Stimulated activated CD4-positive, alpha-beta T cell treated with anti-CD3 and anti-CD28 coated beads, Interleukin-15, amount 100 ng/mL, for 24 hours (primary cell): ENCODE results near the gene CCN5.

Experiments
- DNase-seq: peaks from one replicate; pipeline ENCODE4 v3.0.0-alpha.2; 2020

The CCN5 gene

DNA sequence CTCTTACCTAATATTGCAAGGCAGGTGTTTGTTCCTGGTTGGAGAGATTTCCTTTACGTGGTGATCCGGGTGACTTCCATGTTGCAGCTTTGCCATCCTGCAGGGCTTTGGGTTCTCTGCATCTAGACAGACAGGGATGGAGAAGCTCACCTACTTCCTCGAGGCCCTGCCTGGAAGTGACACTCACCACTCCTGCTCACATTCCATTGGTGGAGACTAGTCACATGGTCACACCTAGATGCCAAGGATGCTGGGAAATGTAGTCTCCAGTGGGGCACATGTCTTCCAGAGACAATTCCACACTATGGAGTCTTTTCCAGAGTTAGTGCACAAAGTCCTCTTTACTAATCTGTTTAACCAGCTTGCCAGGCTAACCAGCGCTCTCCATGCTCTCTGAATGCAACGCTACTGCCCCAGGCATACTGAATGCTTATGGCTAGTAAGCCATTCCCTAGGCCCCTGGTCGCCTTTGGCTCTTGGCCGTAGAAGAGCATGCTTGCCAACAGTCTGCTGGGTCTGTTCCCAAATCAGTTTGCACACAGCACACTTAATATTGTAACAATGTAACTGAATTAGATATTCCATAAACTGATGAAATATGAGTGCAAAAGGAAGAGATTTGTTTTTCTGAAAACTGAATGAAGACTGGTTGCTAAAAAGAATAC is 23.8 kb downstream of the CCN5 start:
- DNase-seq = peak; percentile 63

DNA sequence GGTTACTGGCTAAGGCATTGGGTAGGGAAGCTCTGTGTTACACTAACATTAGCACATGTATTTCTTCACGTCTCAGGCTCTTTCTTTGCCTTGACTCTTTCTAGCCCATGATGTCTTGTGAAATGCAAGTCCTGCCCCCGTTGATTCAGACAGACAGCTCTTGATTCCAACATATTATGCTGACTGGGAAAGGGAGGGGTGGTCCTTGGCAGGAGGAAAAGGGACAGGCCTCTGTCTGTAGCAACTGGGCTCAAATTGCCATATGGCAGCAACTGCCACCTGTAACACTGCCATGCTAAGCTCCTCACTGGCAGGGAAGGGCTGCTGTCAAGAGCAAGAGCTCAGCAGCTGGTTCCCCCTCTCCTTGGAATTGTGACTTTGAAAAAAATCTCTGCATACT is 24.8 kb downstream of the CCN5 start:
- no peak for DNase-seq

DNA sequence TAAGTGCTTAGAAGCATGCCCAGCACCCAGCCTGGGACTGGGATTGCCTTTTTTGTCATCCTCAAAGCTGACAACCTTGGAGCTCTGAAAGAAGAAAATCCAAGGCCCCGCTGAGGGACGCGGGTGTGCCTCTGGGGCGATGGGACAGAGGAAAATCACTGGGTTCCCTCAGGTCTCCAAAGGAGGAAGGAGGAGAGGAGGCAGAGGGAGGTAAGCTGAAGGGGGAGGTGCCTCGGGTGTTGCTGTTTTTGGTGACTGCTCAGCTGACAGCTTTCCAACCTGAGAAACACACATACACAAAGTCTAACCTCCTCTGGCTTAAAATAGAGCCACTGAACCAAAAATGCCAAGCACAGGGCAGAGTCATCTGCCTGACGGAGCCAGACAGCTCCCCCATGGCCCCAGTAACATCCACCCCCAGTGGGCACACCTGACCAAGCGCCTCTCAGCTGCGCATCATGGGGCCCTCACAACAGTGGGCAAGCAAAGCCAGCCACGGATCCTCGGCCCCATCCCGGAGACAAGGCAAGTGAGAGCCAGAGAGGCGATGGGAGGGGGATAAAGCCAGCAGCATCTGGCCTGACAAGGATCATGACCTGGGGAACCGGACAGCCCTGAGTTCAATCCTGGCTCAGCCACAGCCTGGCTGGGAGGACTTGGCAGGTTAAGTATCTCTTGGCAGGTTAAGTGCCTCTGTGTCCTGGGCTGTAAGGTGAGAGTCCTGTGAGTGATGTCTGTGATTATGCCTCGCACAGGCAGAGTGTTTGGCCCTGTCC is 27.3 kb downstream of the CCN5 start:
- DNase-seq = no peak

- DNase-seq = no peak
Observed at GRCh38 chr20:44743080-44743701, 28.0 kb downstream of the CCN5 start.

GRCh38 chr20:44743916-44744655 is 28.9 kb downstream of the CCN5 start:
- no peak for DNase-seq

- no peak for DNase-seq
Observed at GRCh38 chr20:44745122-44745597, 30.0 kb downstream of the CCN5 start.

DNA sequence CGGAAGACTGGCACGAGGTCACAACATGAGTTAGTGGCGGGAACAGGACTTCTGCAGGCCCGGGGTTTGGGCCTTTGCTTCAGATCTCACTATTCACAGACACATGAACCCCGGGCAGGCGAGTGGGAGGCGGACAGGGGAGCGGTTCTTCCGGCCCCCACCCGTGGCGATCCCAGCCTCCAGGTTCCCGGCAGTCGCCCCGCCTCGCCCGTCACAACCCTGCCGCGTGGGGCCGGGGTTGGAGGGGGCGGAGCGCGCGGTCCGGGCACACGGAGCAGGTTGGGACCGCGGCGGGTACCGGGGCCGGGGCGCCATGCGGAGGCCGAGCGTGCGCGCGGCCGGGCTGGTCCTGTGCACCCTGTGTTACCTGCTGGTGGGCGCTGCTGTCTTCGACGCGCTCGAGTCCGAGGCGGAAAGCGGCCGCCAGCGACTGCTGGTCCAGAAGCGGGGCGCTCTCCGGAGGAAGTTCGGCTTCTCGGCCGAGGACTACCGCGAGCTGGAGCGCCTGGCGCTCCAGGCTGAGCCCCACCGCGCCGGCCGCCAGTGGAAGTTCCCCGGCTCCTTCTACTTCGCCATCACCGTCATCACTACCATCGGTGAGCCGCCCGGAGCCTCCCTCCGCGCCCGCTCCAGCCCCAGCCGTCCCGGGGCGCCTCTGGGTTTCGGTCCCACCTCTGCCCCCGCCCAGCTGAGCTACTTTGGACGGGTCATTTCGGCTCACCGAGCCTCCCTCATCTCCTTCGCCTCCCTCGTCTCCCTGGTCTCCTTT is 30.6 kb downstream of the CCN5 start, which contains the start of gene KCNK15:
KCNK15 (plus strand) TSS at position 268 of the 769 bp plus-strand sequence; CDS start at position 314, 46 bp downstream.
- DNase-seq = peak; percentile 72

- DNase-seq = no peak
Observed at GRCh38 chr20:44746367-44747165, 31.4 kb downstream of the CCN5 start.

DNA sequence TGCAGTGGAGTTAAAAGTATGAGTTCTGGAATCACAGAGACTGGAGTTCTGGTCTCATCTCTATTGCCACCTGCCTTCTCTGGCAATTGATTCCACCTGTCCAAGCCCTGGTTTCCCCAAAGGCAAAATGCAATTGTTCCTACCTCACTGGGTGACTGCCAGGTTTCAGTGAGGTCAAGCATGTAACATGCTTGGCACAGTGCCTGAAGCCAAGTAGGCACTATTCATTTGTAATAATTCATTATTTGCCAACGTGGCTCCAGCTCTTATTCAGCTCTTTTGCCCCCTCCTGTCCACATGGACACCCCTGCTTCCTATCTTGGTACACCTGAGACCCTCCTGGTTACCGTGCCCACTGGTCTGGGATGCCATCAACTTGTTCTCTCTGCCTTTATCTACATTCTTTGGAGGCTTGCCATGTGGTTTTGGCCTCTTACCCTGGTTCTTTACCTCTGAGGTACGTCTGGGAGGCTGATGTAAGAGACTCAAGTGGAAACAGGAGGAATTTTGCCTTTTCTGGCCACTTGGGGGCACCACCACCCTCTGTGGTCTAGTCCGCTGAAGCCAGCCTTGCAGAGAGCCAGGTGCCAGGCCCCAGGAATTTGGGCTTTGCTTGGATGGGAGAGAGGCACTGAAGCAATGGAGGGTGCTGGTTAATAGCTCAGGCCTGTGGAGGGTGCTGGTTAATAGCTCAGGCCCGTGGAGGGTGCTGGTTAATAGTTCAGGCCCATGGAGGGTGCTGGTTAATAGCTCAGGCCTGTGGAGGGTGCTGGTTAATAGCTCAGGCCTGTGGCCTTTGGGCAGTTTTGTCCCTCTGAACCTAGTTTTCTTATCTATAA is 32.2 kb downstream of the CCN5 start:
- peak; percentile 84 for DNase-seq

GRCh38 chr20:44748005-44748370 is 32.8 kb downstream of the CCN5 start:
- no peak for DNase-seq

- peak; percentile 21 for DNase-seq
Observed at GRCh38 chr20:44750081-44750805, 35.1 kb downstream of the CCN5 start.

GRCh38 chr20:44752099-44752931 is 37.1 kb downstream of the CCN5 start:
- DNase-seq = no peak

GRCh38 chr20:44754554-44754953 is 39.4 kb downstream of the CCN5 start:
- DNase-seq = no peak

GRCh38 chr20:44756011-44756688 is 41.0 kb downstream of the CCN5 start:
- DNase-seq = no peak

DNA sequence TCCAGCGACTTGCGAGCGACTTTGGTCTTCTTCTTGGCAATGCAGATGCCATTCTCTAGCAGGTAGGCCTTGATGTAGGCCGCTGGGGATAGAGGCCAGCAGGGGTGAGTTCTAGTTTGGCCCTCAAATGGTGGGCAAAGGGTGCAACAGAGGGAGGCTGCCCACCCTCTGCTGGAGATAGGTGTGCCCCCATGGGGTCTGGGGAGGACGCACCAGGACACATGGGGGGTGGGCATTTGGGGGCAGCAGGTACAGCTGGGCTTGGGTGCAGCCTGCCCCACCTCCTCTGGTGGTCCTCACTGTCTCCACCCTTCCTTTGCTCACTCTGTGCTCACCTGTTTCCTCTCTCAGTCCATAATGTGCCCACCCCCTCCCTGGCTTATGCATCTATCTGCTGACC is 41.8 kb downstream of the CCN5 start:
- no peak for DNase-seq

DNA sequence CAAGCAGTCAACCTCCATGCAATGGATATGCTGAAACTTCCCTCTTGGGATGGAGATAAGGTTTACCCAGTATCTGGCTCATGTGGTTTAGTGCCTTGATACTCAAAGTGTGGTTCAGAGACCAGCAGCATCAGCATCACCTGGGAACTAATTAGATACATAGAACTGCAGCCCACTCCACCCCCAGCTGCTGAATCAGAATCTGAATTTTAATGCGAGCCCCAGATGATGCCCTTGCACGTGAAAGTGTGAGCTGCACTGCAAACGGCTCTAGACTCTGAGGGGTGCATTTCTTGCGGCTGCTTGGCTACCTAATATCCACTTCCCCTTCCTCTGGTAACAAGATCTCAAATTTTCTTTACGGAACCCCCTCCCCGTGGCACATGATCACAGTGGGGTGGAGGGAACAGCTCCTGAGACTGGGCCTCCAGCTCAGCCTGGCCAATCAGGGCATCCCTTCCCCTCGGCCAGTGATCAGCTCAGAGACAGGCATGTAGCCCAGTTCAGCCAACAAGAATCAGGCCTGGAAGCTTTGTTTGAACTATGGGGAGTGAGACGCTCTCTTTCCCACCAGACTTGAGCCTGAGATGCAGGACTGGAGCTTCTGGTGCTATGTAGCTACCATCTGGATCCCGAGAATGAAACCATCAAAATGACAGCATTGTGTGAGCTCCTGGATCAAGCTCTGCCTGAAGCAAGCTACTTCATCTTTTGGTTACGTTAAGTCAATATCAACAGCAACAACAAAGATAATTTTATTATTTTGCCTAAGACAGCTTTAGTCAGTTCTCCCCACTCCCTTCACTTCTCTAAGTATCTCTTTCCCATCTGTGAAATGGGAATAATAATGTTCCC is 43.3 kb downstream of the CCN5 start:
- no peak for DNase-seq

GRCh38 chr20:44759595-44759994 is 44.4 kb downstream of the CCN5 start:
- DNase-seq = no peak
